ENCODE results near the gene NELL1.

The NELL1 gene

DNA sequence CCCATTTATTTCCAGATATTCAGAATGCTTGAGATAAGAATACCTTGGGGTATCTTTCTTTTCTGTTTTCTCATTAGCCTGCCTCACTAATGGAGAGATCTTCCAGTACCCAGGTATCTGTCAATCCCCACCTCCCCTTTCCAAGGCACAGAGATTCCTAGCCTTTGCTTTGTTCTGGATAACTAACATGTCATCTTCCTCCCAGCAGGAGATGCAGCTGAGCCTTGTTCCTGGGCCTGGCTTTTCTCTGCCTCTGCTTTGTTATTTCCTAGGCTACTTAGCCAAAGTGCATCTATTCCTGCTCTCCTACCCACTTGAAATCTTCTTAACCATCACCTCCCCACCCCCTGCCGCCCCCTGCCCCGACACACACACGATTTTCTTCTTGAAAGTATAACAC is 297.1 kb downstream of the NELL1 start:
- DNase-seq (ENCODE audit: low read depth) = no peak

- no peak for DNase-seq (ENCODE audit: low read depth)
These were observed 304.7 kb downstream of the NELL1 start for GRCh38 chr11:20973940-20974559.

GRCh38 chr11:20980736-20981135 is 311.4 kb downstream of the NELL1 start:
- no peak for DNase-seq (ENCODE audit: low read depth)

DNA sequence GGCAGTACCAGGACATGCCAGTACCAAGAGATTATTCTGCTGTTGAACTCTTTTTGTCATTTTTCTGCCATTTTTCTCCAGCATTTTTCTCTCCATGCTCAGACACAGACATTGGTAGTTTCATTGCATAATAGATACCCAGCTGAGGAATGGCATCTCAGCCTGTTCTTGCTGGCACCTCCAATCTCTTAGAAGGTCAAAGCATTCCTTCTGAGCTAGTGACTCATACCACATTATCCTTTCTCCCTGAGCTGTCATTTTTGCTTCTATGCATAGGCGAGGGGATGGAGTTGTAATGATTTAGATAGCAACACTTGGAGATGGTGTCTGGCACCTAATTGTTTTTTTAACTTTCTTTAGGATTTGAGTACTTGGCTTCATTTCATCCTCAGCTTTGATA is 321.1 kb downstream of the NELL1 start:
- no peak for DNase-seq (ENCODE audit: low read depth)

DNA sequence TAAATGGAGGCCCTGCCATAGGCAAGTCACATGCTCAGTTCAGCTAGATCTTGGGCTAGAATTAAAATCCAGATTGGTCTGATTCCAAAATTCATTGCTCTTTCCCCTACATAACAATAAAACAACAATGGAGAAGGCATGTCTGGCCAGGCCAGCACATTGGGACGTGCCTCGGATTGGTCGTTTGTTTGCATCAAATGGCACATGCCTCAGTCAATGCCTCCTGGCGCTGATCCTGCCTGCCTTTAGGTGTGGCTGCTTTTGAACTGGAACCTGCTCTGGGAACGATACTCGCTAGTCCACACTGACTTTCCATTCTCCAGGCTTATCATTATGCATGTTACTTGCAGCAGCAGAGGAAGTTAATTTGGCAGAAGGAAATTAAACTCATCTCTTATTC is 322.1 kb downstream of the NELL1 start:
- DNase-seq (ENCODE audit: low read depth) = no peak

- no peak for DNase-seq (ENCODE audit: low read depth)
These were observed 337.9 kb downstream of the NELL1 start for GRCh38 chr11:21007297-21007696.

DNA sequence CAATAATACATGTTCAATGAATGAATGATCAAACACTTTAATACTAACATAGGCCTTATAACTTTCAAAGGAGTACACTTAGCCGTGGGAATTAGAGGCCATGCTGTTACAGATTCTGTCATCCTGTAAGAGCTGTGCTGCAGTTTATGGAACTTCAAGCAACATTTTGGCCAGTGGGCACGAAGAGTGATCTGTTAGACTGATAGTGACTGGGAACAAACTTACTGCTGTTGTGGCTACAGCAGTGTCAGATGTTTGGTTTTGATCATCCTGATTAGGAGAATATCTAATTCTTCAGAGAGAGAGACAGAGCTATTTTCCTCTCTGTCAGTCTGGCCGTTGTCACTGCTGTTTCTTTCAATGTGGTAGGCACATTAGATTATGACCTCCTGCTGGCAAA is 348.9 kb downstream of the NELL1 start:
- DNase-seq (ENCODE audit: low read depth) = no peak

DNA sequence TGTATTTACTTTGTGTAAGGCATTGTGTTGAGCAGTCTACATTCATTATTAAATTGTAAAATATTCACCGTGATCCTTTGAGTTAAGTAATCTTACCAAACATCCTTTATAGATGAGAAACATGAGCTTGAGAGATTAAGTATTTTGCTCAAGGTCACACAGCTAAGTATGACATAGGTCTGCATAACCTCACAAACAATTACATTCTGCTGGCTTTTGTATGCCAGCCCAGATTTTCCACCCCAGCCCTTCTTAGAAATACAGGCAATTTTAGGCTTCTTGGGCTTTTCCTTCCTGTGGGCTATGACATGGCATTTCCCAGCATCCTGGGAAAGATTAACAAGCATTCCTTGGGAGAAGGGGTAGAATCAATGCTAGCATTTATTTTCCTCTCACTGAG is 357.3 kb downstream of the NELL1 start:
- no peak for DNase-seq (ENCODE audit: low read depth)

DNA sequence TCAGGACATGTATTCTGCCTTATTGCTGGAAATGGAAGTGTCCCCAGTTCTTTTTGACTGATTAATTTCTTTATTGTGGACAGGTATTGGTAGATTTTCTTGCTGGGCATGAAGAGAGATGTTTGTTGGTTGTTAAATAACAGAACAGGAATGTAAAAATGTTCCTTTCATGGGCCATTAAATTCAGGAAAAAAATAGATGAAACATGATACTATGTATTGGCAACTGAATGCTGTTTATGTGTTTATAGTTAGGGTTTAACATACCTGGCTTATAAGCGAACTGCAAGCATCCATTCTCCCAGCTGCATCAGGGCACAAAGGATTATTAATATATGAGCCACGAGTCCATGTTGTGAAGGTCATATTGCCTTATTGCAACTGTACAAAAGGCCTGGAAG is 368.5 kb downstream of the NELL1 start:
- DNase-seq (ENCODE audit: low read depth) = no peak

DNA sequence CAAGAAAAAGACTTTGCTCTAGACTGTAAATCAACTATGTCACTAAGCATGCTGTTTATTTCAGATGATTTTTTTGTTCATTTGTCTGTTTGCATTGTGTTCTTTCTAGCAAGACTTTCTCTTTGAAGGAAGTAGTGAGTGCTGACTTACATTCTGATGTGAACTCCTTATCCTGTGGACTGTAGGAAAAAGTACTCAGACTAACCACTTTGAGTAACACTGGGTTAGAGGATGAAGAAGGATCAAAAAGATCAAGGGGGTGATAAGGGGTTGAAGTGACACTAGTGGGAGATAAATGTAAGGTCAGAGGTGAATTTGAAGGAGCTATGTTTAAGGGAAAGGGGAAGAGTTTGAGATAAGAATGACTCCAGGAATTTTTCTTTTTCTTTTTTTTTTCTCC is 369.4 kb downstream of the NELL1 start:
- DNase-seq (ENCODE audit: low read depth) = no peak

DNA sequence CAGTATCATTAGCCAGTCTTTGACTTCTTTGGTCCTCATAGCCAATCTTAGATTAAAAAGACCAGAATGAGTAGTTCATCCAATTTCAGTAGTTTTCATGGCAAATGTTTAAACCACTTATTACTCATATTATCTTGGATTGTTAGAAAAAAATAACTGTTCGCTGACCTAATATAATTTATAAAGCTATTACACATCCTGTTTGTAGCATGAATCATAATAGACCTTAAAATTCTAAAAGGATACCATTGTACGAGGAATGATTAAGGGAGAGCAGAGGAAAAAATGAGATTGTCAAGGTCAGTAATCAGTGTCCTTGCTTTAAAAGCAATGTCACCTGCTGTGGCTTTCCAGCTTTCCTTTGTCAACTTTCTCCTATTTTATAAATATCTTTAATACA is 371.2 kb downstream of the NELL1 start:
- DNase-seq (ENCODE audit: low read depth) = no peak

DNA sequence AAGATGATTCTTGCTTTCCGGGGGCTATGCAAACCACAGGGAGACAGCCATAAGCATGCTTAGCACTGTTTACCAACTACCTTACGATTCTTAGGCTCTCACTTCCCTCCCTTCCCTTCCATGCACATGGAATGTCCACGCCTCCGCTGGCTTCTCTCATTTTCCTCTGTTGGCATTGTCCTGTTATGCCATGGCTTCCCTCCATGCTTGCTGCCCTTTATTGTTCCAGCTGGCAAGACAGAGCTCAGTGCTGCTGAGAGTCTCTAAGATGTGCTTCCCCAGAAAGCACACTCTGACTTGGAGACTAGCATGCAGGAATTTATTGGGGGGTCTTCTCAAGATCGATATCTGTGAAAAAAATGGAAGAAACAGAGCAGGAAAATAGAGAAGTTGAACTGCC is 379.2 kb downstream of the NELL1 start:
- no peak for DNase-seq (ENCODE audit: low read depth)

DNA sequence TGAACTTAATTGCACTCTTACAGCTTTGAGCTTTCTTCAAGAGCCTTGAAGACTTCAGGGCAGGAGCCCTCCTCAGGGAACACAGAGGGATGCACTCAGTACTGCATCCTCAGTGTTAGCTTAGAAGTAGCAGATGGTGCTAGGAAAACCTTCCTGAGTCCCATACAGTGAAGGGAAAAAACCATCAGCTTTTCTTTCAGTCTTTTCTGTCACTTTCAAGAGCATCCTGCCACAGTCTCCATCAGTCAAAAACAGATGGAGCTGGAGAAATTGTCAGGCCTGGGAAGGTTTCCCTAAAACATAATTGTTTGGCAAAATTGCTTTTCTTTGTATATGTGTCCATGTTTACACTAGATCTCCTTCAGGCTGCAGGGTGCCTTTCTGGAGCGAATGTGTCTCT is 384.1 kb downstream of the NELL1 start:
- DNase-seq (ENCODE audit: low read depth) = no peak

DNA sequence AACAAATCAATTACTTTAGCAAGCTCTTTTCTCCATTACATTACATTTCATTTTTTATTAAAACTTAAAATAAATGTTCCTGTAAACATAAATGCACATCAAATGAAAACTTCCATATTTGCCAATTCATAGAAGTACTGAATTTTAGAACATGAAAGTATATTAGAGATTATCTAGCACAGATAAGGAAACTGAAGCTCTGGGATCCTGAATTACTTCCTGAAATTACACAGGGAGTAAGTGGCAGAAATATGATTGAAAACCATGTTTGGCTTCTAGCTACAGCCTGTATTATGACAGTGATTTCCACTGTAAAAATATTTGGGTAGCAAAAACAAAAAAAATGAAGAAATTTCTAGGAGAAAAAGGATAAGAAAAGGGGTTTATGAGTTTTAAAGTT is 387.3 kb downstream of the NELL1 start:
- no peak for DNase-seq (ENCODE audit: low read depth)

GRCh38 chr11:21059879-21060278 is 390.5 kb downstream of the NELL1 start:
- DNase-seq (ENCODE audit: low read depth) = no peak

DNA sequence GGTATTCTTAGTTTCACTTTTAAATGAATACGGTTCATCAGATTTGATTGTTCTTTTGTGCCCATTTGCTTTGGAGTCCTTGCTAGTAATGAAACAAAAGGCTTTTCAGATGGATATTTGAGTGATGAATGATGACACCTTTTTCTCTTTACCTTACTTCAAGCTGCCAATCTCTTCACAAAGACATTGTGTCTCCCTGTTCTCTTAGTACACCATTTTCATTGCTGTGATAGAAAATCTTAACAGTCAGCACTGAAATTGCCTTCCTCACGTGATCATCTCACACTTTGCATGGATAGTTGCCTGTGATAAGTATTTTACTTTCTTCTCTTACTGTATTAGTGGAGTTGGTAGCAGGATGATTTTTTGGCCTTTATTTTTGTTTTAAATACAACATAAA is 396.6 kb downstream of the NELL1 start:
- no peak for DNase-seq (ENCODE audit: low read depth)

DNA sequence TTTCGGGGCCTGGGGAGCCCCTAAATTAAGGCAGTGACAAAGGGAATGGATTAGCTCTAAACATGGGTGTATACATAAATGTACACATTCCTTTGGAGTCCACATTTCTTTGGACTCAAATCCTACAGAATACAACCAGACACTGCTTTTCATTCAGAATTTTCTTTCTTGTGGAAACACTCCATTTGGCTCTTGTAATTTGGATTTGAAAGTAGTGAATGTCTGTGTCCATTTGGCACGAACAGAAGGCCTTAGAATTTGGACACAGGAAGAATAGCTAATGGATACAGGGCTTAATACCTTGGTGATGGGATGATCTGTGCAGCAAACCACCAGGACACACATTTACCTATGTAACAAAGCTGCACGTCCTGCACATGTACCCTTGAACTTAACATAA is 399.5 kb downstream of the NELL1 start:
- no peak for DNase-seq (ENCODE audit: low read depth)

DNA sequence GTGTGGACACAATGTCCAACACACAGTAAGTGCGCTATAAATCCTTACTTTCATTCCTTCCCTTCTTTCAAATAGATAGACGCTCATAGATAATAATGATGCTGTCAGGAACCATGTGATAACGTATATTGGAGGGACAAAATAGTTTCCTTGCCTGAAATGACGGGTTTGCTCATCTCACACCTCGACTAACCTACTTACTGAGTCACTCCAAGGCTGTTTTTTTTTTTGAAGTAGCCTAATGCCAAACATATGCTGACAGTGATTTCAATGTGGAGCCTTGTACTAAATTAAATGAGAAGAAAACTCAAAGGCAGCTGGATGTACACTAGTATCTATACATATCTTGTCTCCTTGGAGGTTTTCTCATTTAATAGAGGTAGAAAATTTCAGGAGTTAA is 400.5 kb downstream of the NELL1 start:
- DNase-seq (ENCODE audit: low read depth) = no peak

GRCh38 chr11:21072558-21072957 is 403.2 kb downstream of the NELL1 start:
- no peak for DNase-seq (ENCODE audit: low read depth)

DNA sequence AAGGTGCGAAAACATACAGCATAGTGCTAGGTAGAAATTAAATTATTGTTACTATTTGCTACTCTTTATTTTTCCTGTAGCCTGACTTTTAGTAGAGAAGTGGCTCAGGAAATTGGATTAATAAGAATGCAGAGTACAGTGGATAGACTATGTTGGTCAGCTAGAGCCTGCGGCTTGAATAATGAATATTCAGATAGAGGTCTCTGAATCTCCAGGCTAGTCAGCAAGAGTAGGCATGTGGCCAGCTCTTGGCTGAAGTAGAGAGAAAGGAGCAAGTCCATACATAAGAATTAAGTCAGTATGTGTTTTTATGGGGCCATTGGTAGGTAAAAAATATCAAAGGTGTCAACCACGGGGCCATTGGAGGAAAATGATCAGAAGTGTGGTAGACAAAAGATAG is 413.5 kb downstream of the NELL1 start:
- no peak for DNase-seq (ENCODE audit: low read depth)

GRCh38 chr11:21088930-21089329 is 419.5 kb downstream of the NELL1 start:
- no peak for DNase-seq (ENCODE audit: low read depth)

DNA sequence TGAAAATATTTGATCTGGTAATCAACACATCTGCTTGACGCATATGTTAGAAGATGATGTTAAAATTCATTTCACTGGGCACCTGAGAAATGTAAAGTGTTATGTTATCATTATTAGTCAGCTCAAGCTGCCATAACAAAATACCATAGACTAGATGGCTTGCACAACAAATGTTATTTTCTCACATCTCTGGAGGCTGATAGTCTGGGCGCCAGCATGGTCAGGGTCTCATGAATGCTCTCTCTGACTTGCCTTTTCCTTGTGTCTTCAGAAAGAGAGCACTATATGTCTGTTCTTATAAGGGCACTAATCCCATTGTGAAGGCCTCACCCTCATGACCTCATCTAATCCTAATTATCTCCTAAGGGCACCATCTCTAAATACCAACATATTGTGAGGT is 435.3 kb downstream of the NELL1 start:
- no peak for DNase-seq (ENCODE audit: low read depth)

GRCh38 chr11:21105196-21105917 is 436.0 kb downstream of the NELL1 start:
- no peak for DNase-seq (ENCODE audit: low read depth)

GRCh38 chr11:21109341-21109740 is 440.0 kb downstream of the NELL1 start:
- no peak for DNase-seq (ENCODE audit: low read depth)

Measured in activated T-cell treated with anti-CD3 and anti-CD28 coated beads for 1 hour (primary cell).